HG02981 (cell line): ENCODE data around the gene TLE1.
"Not testable (repeated sequence)": the region's sequence is repeated elsewhere in the genome, so short reads cannot be mapped to it uniquely, and the experiment has no call there.

Experiments
- ATAC-seq: cut with Tn5 transposase; IDR thresholded peaks from one replicate; pipeline ENCODE4 v1.9.1; 2021; ENCODE audit warnings: mild to moderate bottlenecking, moderate library complexity; ENCODE audit not compliant: unreplicated experiment

Gene TLE1

GRCh38 chr9:81602887-81603680 lies 86.3 kb downstream of the TLE1 start:
- no peak for ATAC-seq

DNA sequence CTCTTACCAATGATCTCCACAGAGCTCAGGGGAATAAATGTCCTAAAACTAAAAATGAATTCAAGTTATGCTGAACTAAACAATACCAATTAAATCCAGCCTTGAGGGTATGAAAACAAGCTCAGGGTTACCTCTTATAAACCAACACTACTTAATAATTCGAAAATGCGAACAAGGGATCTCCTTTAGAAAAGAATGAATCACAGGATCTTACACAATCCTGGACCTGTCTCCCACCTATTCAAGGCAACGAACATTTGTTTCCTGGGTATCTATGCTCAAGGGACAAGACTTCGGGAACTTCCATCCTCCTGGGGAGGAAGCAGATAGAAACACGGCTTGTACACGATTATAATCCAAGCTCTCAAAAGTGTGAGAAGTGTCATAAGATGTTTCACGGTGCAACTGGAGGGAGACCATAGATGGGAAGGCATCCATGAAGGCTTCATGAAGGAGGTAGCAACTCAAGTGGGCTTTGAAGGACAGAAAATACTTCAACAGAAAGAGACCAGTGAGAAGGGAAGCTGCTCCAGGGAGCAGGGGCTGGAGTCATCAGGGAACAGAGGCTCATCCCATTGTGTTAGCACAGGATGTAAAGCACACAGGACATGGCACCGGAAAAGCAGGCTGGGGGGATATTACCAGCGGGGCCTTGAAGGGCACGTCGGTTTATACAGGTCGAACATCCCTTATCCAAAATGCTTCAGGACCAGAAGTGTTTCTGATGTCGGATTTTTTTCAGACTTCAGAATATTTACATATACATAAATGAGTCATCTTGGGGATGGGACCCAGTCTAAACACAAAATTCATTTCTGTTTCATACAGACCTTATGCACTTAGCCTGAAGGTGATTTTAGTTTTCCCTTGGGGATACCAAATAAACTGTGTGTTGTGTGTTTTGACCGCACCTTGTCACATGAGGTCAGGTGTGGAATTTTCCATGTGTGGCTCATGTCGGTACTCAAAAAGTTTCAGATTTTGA lies 87.4 kb downstream of the TLE1 start:
- no peak for ATAC-seq

- no peak for ATAC-seq
Measured at GRCh38 chr9:81600631-81601030, 88.7 kb downstream of the TLE1 start.

DNA sequence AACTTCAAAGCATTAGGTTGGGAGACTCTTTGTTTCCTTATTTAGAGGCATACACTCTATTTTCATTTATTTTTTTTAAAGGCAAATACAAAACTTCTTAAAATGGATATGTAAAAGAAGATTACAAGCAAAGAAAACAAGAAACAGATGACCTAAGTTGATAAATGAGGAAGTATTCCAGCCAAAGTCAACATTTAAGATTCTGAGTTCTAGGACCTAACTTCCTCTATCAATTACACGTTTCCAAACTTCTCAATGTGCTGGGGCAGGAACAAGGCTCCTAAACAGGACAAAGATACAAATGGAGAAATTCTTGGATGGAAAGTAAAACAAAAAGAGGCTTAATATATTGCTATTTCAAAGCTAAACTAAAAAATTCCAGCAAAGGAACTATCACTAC lies 89.5 kb downstream of the TLE1 start:
- ATAC-seq, result no peak

GRCh38 chr9:81598811-81599210 lies 90.5 kb downstream of the TLE1 start:
- no peak for ATAC-seq

DNA sequence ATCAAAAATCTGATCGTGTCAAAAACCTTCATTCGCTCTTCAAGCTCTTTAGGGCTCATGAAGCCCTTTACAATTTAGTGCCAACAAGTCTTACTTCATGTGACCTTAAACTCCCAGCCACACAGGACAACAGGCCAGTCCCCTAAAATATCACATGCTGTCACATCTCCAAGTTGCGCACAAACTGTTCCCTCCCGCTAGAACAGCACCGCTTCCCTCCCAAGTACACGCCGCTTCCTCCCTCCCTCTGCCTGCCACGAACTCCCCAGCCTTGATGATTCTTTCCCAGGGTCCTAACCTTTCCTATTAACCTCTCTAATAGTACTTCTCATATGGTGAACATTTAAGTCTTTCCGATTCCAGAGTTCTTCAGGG lies 91.2 kb downstream of the TLE1 start:
- no peak for ATAC-seq

- ATAC-seq, result no peak
Measured at GRCh38 chr9:81597419-81598122, 91.8 kb downstream of the TLE1 start.

DNA sequence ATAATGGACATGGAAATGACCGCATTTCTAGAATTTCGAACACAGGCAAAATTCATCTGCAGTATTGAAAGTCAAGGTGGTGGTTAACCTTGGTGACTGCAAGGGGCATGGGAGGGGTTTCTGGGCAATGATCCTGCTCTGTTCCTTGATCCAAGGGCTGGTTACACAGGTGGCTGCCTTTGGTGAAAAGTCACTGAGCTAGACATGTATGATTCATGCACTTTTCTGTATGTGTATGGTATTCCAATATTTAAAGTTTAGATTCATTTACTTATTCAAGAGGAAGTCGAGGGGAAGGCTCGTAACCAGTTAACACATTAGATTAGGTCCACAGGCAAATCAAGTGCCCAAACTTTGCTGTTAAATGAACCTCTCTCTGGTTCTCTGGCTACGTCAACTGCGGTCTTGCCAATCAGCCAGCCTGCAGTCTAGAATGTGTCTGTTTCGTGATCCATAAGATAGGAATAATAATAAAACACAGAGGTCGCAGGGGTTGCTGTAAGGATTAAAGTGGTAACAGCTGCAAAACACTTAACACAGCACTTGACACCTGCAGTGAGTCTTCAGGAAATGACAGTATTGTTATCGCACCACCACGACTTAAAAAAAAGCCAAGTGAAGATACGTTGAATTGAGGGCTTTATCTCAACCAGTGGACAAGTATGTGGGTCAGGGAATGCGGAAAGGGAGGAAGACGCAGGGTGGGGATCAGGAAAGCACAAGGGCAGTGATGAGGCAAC lies 92.5 kb downstream of the TLE1 start:
- no peak for ATAC-seq

DNA sequence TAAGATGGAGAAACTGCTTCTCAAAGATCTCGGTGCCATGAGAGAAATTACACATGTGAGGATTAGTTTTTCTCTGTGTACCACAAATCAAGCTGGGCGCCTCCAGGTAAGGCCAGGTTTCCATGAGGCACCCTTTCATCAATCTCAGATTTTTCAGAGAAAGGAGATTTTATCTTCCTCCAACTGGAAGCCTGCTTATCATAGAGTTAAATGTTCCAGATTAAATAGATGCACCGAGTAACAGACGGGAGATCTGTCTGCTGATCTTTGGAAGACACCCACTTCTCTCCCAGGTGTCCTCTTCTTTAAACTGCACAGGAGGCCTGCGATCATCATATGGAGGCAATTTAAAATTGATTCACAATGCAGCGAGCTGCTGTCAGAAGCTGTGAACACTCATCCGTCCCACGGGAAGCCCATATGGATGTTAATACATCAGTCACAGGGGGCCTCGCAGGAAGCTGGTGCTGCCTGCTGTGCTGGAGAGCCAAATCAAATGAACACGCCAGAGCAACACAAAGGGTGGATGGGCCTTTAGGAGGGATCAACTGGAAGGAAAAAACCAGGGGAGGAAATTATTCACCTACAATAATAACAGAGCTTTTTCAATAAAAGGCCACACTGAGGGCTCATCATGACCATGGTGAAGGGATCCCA lies 93.3 kb downstream of the TLE1 start:
- ATAC-seq, result no peak

- not testable (repeated sequence) for ATAC-seq
Measured at GRCh38 chr9:81595293-81595692, 94.1 kb downstream of the TLE1 start.

GRCh38 chr9:81594415-81594814 lies 94.9 kb downstream of the TLE1 start:
- no peak for ATAC-seq

DNA sequence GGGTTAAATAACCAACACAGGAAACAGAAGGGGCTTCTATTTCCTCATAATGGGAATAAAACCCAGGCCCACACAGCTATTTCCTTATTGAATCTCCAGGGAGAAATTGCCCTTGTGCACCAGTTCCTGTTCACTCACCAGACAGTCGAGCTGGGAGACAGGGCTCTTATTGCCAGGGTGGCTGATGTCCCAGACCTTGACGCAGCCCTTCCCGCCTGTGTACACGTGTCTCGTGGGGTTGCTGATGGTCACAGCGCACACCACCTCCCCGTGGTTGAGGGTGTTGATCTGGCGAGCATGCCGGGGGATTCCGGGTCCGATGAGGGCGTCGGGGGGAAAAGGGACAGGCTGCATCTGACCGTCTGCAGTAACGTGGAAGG lies 96.5 kb downstream of the TLE1 start:
- no peak for ATAC-seq

DNA sequence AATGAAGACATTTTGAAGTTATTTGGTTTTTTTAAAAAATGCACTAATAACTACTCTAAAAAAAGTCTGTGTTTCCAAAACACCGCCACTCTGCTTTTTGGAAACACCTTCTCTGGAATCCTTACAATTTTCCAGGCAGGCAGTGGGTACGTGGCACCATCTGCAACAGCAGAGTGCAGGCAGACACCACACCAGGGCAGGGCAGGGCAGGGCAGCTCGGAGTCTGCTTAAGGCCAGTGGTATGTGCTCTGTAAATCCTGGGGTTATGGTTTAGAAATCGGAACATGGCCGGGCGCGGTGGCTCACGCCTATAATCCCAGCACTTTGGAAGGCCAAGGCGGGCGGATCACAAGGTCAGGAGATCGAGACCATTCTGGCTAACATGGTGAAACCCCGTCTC lies 97.6 kb downstream of the TLE1 start:
- no peak for ATAC-seq

DNA sequence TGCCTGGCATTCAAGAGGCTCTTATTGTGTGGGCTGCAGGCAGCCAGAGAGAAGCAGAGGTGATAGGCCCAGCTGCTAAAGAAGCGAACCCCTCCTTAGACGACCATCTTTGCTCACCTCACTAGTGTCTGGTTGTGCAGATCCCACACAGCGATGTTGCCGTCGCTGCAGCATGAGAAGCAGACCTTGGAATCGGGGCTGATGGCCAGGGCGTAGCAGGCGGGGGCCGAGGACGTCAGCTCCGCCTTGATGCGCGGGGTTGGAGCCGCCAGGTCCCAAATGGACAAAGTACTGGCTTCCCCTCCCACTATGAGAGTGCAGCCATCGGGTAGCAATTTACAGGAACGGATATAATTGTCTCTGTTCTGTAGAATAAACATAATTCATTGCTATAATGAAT lies 98.7 kb downstream of the TLE1 start:
- no peak for ATAC-seq

DNA sequence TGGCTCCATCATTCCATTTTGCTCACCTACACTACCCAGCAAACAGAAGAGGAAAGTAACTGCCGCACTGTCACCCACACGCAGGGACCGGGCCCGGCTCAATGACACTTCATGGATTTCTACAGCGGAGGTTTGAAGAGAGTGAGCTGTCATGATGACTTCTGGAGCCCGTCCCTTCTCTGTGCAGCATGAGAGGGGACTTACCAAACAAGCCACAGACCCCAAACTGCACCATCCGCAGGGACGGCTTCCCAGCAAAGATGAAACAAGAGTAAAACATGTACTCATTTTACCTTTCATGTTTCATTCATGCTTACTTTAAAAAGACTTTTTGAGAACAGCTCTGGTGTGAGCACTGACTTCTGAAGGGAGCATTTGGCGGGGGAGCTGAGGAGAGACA lies 99.5 kb downstream of the TLE1 start:
- ATAC-seq, result no peak

GRCh38 chr9:81589392-81589791 lies 100.0 kb downstream of the TLE1 start:
- ATAC-seq, result no peak

- no peak for ATAC-seq
Measured at GRCh38 chr9:81588148-81588871, 101.0 kb downstream of the TLE1 start.

GRCh38 chr9:81586786-81587185 lies 102.6 kb downstream of the TLE1 start:
- ATAC-seq, result no peak

- no peak for ATAC-seq
Measured at GRCh38 chr9:81585191-81585763, 104.1 kb downstream of the TLE1 start.
